Measurements from ENCODE around the gene ZNG1B. TPM values are rescaled to one million over a fixed set of nuclear protein-coding genes. Genes with fewer than 3 reads are reported as not detected.

Gene ZNG1B
- total and polyA plus RNA-seq, 2 of the 13 experiments (the other 11 are each of a cell fraction or from before 2014, with no cell fraction given), result 33.8 to 72.2 TPM

- TF ChIP-seq ZNF850 (CRISPR knock-in tag; conservative IDR thresholded peaks at IDR 0.05) (no peak), WIZ (CRISPR knock-in tag; IDR thresholded peaks at IDR 0.05) (no peak), KLF6 (CRISPR knock-in tag; IDR thresholded peaks at IDR 0.05) (no peak), SNRNP70 (IDR thresholded peaks at IDR 0.05; ENCODE audit: low read depth, low read length) (no peak), NR2F1 (CRISPR knock-in tag; IDR thresholded peaks at IDR 0.05) (no peak), MEIS1 (CRISPR knock-in tag; IDR thresholded peaks at IDR 0.05; ENCODE audit: borderline replicate concordance) (no peak), CENPT (CRISPR knock-in tag; IDR thresholded peaks at IDR 0.05; ENCODE audit: low read depth) (no peak), ZNF703 (CRISPR knock-in tag; IDR thresholded peaks at IDR 0.05; ENCODE audit: borderline replicate concordance) (no peak), ZNF501 (CRISPR knock-in tag; IDR thresholded peaks at IDR 0.05) (no peak), GABPA (IDR thresholded peaks at IDR 0.05; ENCODE audit: low read depth, low read length) (no peak), GABPA (CRISPR knock-in tag; IDR thresholded peaks at IDR 0.05; ENCODE audit: low read depth) (no peak)
Observed at GRCh38 chr2:113406114-113406513, 31.4 kb upstream of the ZNG1B start (continued).

DNA sequence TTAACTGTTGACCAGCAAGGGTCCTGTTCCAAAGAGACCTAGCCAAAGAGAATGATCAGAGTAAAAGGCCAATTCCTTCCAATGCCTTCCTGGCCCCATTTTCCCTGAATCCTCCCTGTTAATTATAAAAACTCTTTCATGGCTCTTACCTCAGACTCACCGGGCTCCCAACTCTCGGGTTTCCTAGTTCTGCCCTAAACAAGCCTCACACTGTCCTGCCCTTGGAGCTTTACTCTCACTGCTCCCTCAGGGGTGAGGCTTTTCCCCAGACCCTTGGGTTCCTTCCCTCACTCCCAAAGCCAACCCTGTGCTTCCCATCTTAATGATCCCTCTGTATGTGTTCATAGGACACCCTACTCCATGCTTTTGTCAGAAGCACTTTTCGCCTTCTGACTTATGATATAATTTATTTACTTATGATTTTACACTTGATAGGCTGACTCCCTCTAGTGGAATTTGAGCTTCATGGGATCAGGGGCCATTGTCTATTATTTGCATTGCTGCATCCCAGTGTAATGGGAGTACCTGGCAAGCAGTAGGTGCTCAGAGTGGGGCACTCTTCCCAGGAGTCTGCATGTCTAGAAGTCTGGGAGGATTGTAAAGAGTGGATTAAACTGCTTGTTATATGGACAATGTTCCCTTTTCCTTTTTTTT lies 29.9 kb upstream of the ZNG1B start:
- no TSS peak for BruUV-seq (replicated peaks)
- Histone ChIP-seq H3K4me1 (ENCODE audit: insufficient read depth, low read length) (peaks cover 8% of the 10 kb centered on the region), H4K20me1 (ENCODE audit: insufficient read depth, low read length) (no peaks in the 10 kb centered on the region), H3K79me2 (ENCODE audit: insufficient read depth, low read length) (no peaks in the 10 kb centered on the region), H2AFZ (ENCODE audit: low read length) (no peak overlapping the region), H3K27me3 (ENCODE audit: control insufficient read depth in 1 of 2, insufficient read depth in 2 of 2, low read length in 2 of 2) (peaks cover 2 to 14% of the 10 kb centered on the region in 2 experiments; a peak in 3 of 5 replicates), H3K4me2 (ENCODE audit: low read depth, low read length) (no peak overlapping the region), H3K9me3 (ENCODE audit: low read length) (no peaks in the 10 kb centered on the region), H3K36me3 (replicated peaks in 1 of 2; ENCODE audit: control insufficient read depth in 1 of 2, insufficient read depth in 2 of 2, low read length in 2 of 2) (no peaks in the 10 kb centered on the region), H3K4me3 (replicated peaks in 1 of 3; ENCODE audit: insufficient read depth in 1 of 3, low read depth in 2 of 3, low read length in 3 of 3) (no peak overlapping the region), H3K9ac (ENCODE audit: insufficient read depth, low read depth, low read length) (no peak overlapping the region), H3K27ac (ENCODE audit: extremely low read length, insufficient read depth, low read length) (no peak overlapping the region)
- ATAC-seq (peak; percentile 79), DNase-seq (ENCODE audit: low spot score) (peak; percentile 81), FAIRE-seq (no peak)
- ChIA-PET CTCF (ENCODE audit: low intra/inter-chr PET ratio, low total read pairs) (no interaction called here), POLR2A (no interaction called here)
- intact Hi-C loops (cut with micrococcal nuclease; ENCODE audit: unreplicated experiment), result no loop called here
- in situ Hi-C loops (cut with HindIII; ENCODE audit: extremely low pct_ligation_motif_present, low pct_unique_long_range_greater_than_20kb), result no loop called here
- WGBS (ENCODE audit: low lambda C conversion rate), result 5% methylated on average over 3 of the region's 3 CpGs
- TF ChIP-seq, protein P1, sequence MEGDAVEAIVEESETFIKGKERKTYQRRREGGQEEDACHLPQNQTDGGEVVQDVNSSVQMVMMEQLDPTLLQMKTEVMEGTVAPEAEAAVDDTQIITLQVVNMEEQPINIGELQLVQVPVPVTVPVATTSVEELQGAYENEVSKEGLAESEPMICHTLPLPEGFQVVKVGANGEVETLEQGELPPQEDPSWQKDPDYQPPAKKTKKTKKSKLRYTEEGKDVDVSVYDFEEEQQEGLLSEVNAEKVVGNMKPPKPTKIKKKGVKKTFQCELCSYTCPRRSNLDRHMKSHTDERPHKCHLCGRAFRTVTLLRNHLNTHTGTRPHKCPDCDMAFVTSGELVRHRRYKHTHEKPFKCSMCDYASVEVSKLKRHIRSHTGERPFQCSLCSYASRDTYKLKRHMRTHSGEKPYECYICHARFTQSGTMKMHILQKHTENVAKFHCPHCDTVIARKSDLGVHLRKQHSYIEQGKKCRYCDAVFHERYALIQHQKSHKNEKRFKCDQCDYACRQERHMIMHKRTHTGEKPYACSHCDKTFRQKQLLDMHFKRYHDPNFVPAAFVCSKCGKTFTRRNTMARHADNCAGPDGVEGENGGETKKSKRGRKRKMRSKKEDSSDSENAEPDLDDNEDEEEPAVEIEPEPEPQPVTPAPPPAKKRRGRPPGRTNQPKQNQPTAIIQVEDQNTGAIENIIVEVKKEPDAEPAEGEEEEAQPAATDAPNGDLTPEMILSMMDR (CRISPR knock-in tag; IDR thresholded peaks at IDR 0.05), result peak; percentile 41
- TF ChIP-seq ZNF263 (CRISPR knock-in tag; IDR thresholded peaks at IDR 0.05) (0 out of 2 replicates have a peak, but pooled peaks have one; percentile 50), ZNF512 (CRISPR knock-in tag; IDR thresholded peaks at IDR 0.05) (no peak), NR2F1 (CRISPR knock-in tag; IDR thresholded peaks at IDR 0.05) (peak in 1 of 2 experiments; percentile 19; a peak in 1 of 4 replicates), ZNF230 (CRISPR knock-in tag; IDR thresholded peaks at IDR 0.05) (no peak), SOX5 (CRISPR knock-in tag; IDR thresholded peaks at IDR 0.05; ENCODE audit: borderline replicate concordance) (0 out of 2 replicates have a peak, but pooled peaks have one; percentile 13), ZFP41 (CRISPR knock-in tag; IDR thresholded peaks at IDR 0.05; ENCODE audit: borderline replicate concordance) (no peak), HNRNPUL1 (IDR thresholded peaks at IDR 0.05; ENCODE audit: low read depth, low read length) (no peak), GATAD2A (CRISPR knock-in tag; IDR thresholded peaks at IDR 0.05) (0 out of 2 replicates have a peak, but pooled peaks have one; percentile 29), FOXA3 (CRISPR knock-in tag; IDR thresholded peaks at IDR 0.05) (peak; percentile 37; the same call in 1 of the 2 replicates)
